ENCODE results near the gene CCDC196.

The CCDC196 gene

GRCh38 chr14:66485910-66486421 is at the start of gene CCDC196:
TSS of gene CCDC196 (plus strand) at chr14:66486371. CDS start at chr14:66486503, 132 bp downstream.
- no peak for DNase-seq (ENCODE audit: low read depth)
- TF ChIP-seq CTCF (conservative IDR thresholded peaks at IDR 0.05; ENCODE audit: low read depth, low read length), result no peak

GRCh38 chr14:66440801-66441200 is 45.4 kb upstream of the CCDC196 start:
- no peak for TF ChIP-seq CTCF (conservative IDR thresholded peaks at IDR 0.05; ENCODE audit: low read depth, low read length)
- H3K4me3 ChIP-seq (ENCODE audit: low read depth, low read length), result no peak overlapping the region
- DNase-seq (ENCODE audit: low read depth), result no peak

More at GRCh38 chr14:66485910-66486421, at the start of gene CCDC196:
- no peak within 1 kb of the TSS for H3K4me3 ChIP-seq (ENCODE audit: low read depth, low read length)

GRCh38 chr14:66442953-66443571 is 43.1 kb upstream of the CCDC196 start:
- no peak for TF ChIP-seq CTCF (conservative IDR thresholded peaks at IDR 0.05; ENCODE audit: low read depth, low read length)
- no peak for DNase-seq (ENCODE audit: low read depth)
- H3K4me3 ChIP-seq (ENCODE audit: low read depth, low read length), result no peak overlapping the region

GRCh38 chr14:66443785-66444184 is 42.4 kb upstream of the CCDC196 start:
- no peak for TF ChIP-seq CTCF (conservative IDR thresholded peaks at IDR 0.05; ENCODE audit: low read depth, low read length)
- H3K4me3 ChIP-seq (ENCODE audit: low read depth, low read length), result no peak overlapping the region
- DNase-seq (ENCODE audit: low read depth), result no peak

GRCh38 chr14:66444271-66444927 is 41.8 kb upstream of the CCDC196 start:
- no peak for TF ChIP-seq CTCF (conservative IDR thresholded peaks at IDR 0.05; ENCODE audit: low read depth, low read length)
- H3K4me3 ChIP-seq (ENCODE audit: low read depth, low read length), result no peak overlapping the region
- no peak for DNase-seq (ENCODE audit: low read depth)

GRCh38 chr14:66445936-66446335 is 40.2 kb upstream of the CCDC196 start:
- no peak for DNase-seq (ENCODE audit: low read depth)
- TF ChIP-seq CTCF (conservative IDR thresholded peaks at IDR 0.05; ENCODE audit: low read depth, low read length), result no peak
- no peak overlapping the region for H3K4me3 ChIP-seq (ENCODE audit: low read depth, low read length)

Measured in choroid plexus epithelial cell (primary cell).